ENCODE data around the gene NRP1.

NRP1 gene

DNA sequence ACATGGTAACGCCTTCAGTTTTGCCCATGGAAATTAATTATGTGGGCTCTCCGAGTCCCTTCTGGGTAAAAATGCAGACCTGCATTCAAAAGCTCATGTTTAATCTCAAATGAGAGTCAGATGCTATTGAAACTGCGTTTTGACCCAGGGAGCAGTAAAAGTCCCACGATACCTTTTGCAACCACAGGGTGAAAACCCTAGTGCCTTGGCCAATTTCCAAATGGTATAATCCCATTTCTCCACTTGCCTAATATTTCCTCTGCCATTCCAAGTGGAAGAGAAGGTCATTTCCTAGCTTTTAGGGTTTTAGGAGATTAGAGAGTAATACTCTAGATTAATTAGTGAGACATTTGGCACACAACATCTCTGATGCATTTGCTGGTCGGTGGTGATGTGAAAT is 132.5 kb downstream of the NRP1 start:
- no peaks in the 10 kb centered on the region for H3K9me3 ChIP-seq (ENCODE audit: insufficient read depth, low read depth, low read length)
- no peak overlapping the region for H2AK5ac ChIP-seq (ENCODE audit: low read length)
- DNase-seq = no peak
- no peak overlapping the region for H4K8ac ChIP-seq (ENCODE audit: low read depth, low read length)
- no peak overlapping the region for H3K4ac ChIP-seq (ENCODE audit: low read depth, low read length)
- no peak overlapping the region for H4K12ac ChIP-seq (ENCODE audit: low read depth, low read length)
- no peaks in the 10 kb centered on the region for H3K79me2 ChIP-seq (ENCODE audit: control insufficient read depth, insufficient read depth, low read length, poor library complexity)
- H3K36me3 ChIP-seq (ENCODE audit: control insufficient read depth in 1 of 2, insufficient read depth in 2 of 2, low read length in 2 of 2) = peaks cover 7 to 21% of the 10 kb centered on the region in 2 experiments
- no peak overlapping the region for H3K18ac ChIP-seq (ENCODE audit: low read length)
- H3K9ac ChIP-seq (ENCODE audit: low read length) = no peak overlapping the region
- H3K23ac ChIP-seq (ENCODE audit: low read length) = no peak overlapping the region
- H2BK120ac ChIP-seq (ENCODE audit: insufficient read depth, low read length, poor library complexity) = no peak overlapping the region
- no peak overlapping the region for H3K4me2 ChIP-seq (ENCODE audit: low read length)
- no peak overlapping the region for H3K14ac ChIP-seq (ENCODE audit: low read length)
- H2AFZ ChIP-seq (ENCODE audit: insufficient read depth, low read length, poor library complexity) = no peak overlapping the region
- H3K27me3 ChIP-seq (ENCODE audit: insufficient read depth, low read length) = no peaks in the 10 kb centered on the region
- H2BK5ac ChIP-seq (ENCODE audit: low read depth, low read length, poor library complexity) = no peak overlapping the region
- no peak overlapping the region for H4K91ac ChIP-seq (ENCODE audit: low read depth, low read length)
- H2BK12ac ChIP-seq (ENCODE audit: low read length) = no peak overlapping the region
- no CpG with 5 or more reads among the region's 5 CpGs for WGBS (ENCODE audit: extremely low coverage, insufficient coverage, insufficient read length)
- no peak overlapping the region for H3K27ac ChIP-seq (ENCODE audit: low read depth, low read length)
- no peaks in the 10 kb centered on the region for H3K4me1 ChIP-seq (ENCODE audit: control insufficient read depth in 1 of 2, insufficient read depth in 2 of 2, low read length in 2 of 2)
- no peak overlapping the region for H3K4me3 ChIP-seq (ENCODE audit: low read depth, low read length)
- H3K79me1 ChIP-seq (ENCODE audit: low read length) = no peaks in the 10 kb centered on the region

GRCh38 chr10:33201056-33201780 is 133.2 kb downstream of the NRP1 start:
- Histone ChIP-seq H3K79me2 (ENCODE audit: control insufficient read depth, insufficient read depth, low read length, poor library complexity) (no peaks in the 10 kb centered on the region), H3K4me3 (ENCODE audit: low read depth, low read length) (no peak overlapping the region), H3K9me3 (ENCODE audit: insufficient read depth, low read depth, low read length) (no peaks in the 10 kb centered on the region), H3K36me3 (ENCODE audit: control insufficient read depth in 1 of 2, insufficient read depth in 2 of 2, low read length in 2 of 2) (peaks cover 8 to 19% of the 10 kb centered on the region in 2 experiments), H3K4me1 (ENCODE audit: control insufficient read depth in 1 of 2, insufficient read depth in 2 of 2, low read length in 2 of 2) (no peaks in the 10 kb centered on the region), H3K79me1 (ENCODE audit: low read length) (no peaks in the 10 kb centered on the region), H2BK12ac (ENCODE audit: low read length) (no peak overlapping the region), H2AK5ac (ENCODE audit: low read length) (no peak overlapping the region), H3K14ac (ENCODE audit: low read length) (no peak overlapping the region), H2BK5ac (ENCODE audit: low read depth, low read length, poor library complexity) (no peak overlapping the region), H3K4ac (ENCODE audit: low read depth, low read length) (no peak overlapping the region), H3K23ac (ENCODE audit: low read length) (no peak overlapping the region), H3K9ac (ENCODE audit: low read length) (no peak overlapping the region), H4K91ac (ENCODE audit: low read depth, low read length) (no peak overlapping the region), H3K27ac (ENCODE audit: low read depth, low read length) (no peak overlapping the region), H2AFZ (ENCODE audit: insufficient read depth, low read length, poor library complexity) (no peak overlapping the region), H4K8ac (ENCODE audit: low read depth, low read length) (no peak overlapping the region), H3K27me3 (ENCODE audit: insufficient read depth, low read length) (no peaks in the 10 kb centered on the region), H3K4me2 (ENCODE audit: low read length) (no peak overlapping the region), H4K12ac (ENCODE audit: low read depth, low read length) (no peak overlapping the region), H3K18ac (ENCODE audit: low read length) (no peak overlapping the region), H2BK120ac (ENCODE audit: insufficient read depth, low read length, poor library complexity) (no peak overlapping the region)
- WGBS (ENCODE audit: extremely low coverage, insufficient coverage, insufficient read length) = no CpG with 5 or more reads among the region's 4 CpGs
- no peak for DNase-seq

DNA sequence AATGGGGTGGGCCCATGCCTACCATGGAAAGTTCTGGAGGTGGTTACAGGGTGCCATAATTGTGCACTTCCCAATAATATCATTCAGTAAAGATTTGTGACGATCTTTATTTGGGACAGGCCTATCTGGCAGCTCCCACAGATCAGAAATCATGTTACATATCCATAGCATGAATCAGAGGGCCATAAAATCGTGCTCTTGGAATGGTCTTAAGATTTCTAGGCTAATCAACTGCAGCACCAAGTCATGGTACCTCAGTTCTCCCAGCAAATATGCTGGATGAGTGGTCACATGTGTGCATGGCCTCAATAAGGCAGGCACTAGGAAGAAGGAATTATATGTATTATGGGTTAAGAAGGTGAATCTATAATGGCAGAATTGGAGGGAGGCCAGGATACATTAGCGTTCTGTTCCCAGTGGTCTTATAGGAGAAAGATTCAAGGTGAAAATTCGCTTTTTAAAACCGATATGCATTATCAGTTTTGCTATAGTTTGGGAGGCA is 134.7 kb downstream of the NRP1 start:
- Histone ChIP-seq H3K4ac (ENCODE audit: low read depth, low read length) (no peak overlapping the region), H4K91ac (ENCODE audit: low read depth, low read length) (no peak overlapping the region), H3K27me3 (ENCODE audit: insufficient read depth, low read length) (no peaks in the 10 kb centered on the region), H3K79me2 (ENCODE audit: control insufficient read depth, insufficient read depth, low read length, poor library complexity) (no peaks in the 10 kb centered on the region), H3K9ac (ENCODE audit: low read length) (no peak overlapping the region), H2AK5ac (ENCODE audit: low read length) (no peak overlapping the region), H3K4me2 (ENCODE audit: low read length) (no peak overlapping the region), H3K27ac (ENCODE audit: low read depth, low read length) (no peak overlapping the region), H2BK120ac (ENCODE audit: insufficient read depth, low read length, poor library complexity) (no peak overlapping the region), H2AFZ (ENCODE audit: insufficient read depth, low read length, poor library complexity) (no peak overlapping the region), H3K9me3 (ENCODE audit: insufficient read depth, low read depth, low read length) (no peaks in the 10 kb centered on the region), H3K79me1 (ENCODE audit: low read length) (no peaks in the 10 kb centered on the region), H3K4me3 (ENCODE audit: low read depth, low read length) (no peak overlapping the region), H3K4me1 (ENCODE audit: control insufficient read depth in 1 of 2, insufficient read depth in 2 of 2, low read length in 2 of 2) (peaks cover 5% of the 10 kb centered on the region in 2 experiments), H3K36me3 (ENCODE audit: control insufficient read depth in 1 of 2, insufficient read depth in 2 of 2, low read length in 2 of 2) (peaks cover 8 to 20% of the 10 kb centered on the region in 2 experiments), H4K12ac (ENCODE audit: low read depth, low read length) (no peak overlapping the region), H3K14ac (ENCODE audit: low read length) (no peak overlapping the region), H2BK5ac (ENCODE audit: low read depth, low read length, poor library complexity) (no peak overlapping the region), H2BK12ac (ENCODE audit: low read length) (no peak overlapping the region), H4K8ac (ENCODE audit: low read depth, low read length) (no peak overlapping the region), H3K18ac (ENCODE audit: low read length) (no peak overlapping the region), H3K23ac (ENCODE audit: low read length) (no peak overlapping the region)
- no CpG with 5 or more reads among the region's 5 CpGs for WGBS (ENCODE audit: extremely low coverage, insufficient coverage, insufficient read length)
- no peak for DNase-seq

DNA sequence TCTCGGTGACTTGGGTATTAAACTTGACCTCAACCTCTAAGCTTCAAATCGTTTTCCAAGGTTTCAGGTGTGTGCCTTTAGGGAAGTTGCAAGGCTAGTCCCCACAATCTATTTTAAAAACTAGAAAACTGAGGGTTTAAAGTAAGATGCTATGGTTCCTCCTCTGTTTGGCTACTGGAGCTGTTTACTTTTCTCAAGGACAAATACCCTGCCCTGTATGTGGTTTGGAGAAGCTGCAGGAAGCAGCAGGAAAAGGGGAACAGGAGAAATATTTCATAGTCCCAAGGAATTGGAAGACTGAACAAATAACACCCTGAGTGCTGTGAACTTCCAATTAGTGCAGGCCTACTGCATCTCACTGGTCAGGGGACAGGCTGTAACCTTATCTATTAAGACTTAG is 135.9 kb downstream of the NRP1 start:
- no peak overlapping the region for H2AFZ ChIP-seq (ENCODE audit: insufficient read depth, low read length, poor library complexity)
- H3K79me2 ChIP-seq (ENCODE audit: control insufficient read depth, insufficient read depth, low read length, poor library complexity) = no peaks in the 10 kb centered on the region
- no peak overlapping the region for H2BK120ac ChIP-seq (ENCODE audit: insufficient read depth, low read length, poor library complexity)
- no peaks in the 10 kb centered on the region for H3K79me1 ChIP-seq (ENCODE audit: low read length)
- H2AK5ac ChIP-seq (ENCODE audit: low read length) = no peak overlapping the region
- H3K4me2 ChIP-seq (ENCODE audit: low read length) = no peak overlapping the region
- DNase-seq = no peak
- no peak overlapping the region for H3K18ac ChIP-seq (ENCODE audit: low read length)
- peaks cover 5% of the 10 kb centered on the region in 2 experiments for H3K4me1 ChIP-seq (ENCODE audit: control insufficient read depth in 1 of 2, insufficient read depth in 2 of 2, low read length in 2 of 2)
- H3K9ac ChIP-seq (ENCODE audit: low read length) = no peak overlapping the region
- H3K9me3 ChIP-seq (ENCODE audit: insufficient read depth, low read depth, low read length) = no peaks in the 10 kb centered on the region
- no peak overlapping the region for H2BK12ac ChIP-seq (ENCODE audit: low read length)
- no peak overlapping the region for H4K91ac ChIP-seq (ENCODE audit: low read depth, low read length)
- whole genome bisulfite sequencing (ENCODE audit: extremely low coverage, insufficient coverage, insufficient read length) = no CpG with 5 or more reads among the region's 2 CpGs
- no peak overlapping the region for H3K4ac ChIP-seq (ENCODE audit: low read depth, low read length)
- H4K8ac ChIP-seq (ENCODE audit: low read depth, low read length) = no peak overlapping the region
- H2BK5ac ChIP-seq (ENCODE audit: low read depth, low read length, poor library complexity) = no peak overlapping the region
- no peak overlapping the region for H3K23ac ChIP-seq (ENCODE audit: low read length)
- H3K27me3 ChIP-seq (ENCODE audit: insufficient read depth, low read length) = no peaks in the 10 kb centered on the region
- peaks cover 8 to 20% of the 10 kb centered on the region in 2 experiments for H3K36me3 ChIP-seq (ENCODE audit: control insufficient read depth in 1 of 2, insufficient read depth in 2 of 2, low read length in 2 of 2)
- no peak overlapping the region for H3K4me3 ChIP-seq (ENCODE audit: low read depth, low read length)
- no peak overlapping the region for H3K14ac ChIP-seq (ENCODE audit: low read length)
- H3K27ac ChIP-seq (ENCODE audit: low read depth, low read length) = no peak overlapping the region
- H4K12ac ChIP-seq (ENCODE audit: low read depth, low read length) = no peak overlapping the region
